Transverse colon (tissue), 3 donors: ENCODE measurements around the gene OS9.

ENCODE experiments used
- POLR2A ChIP-seq: fragments of 450-650 bp; IDR thresholded peaks from one replicate; pipeline ENCODE4 v1.6.1; 2016; ENCODE audit warnings: antibody characterized with exemption, mild to moderate bottlenecking, moderate library complexity
- TF ChIP-seq, protein P1 (sequence below), 5 experiments: fragments of 200-600 bp in 3 of 5; fragments of 450-650 bp in 2 of 5; sonication (generic) in 3 of 5; IDR thresholded peaks; 1 replicate in 2 of 5; 2 replicates in 3 of 5; pipeline ENCODE4 v1.5.1; 2016 to 2017; ENCODE audit warnings: antibody characterized with exemption in 5 of 5, inconsistent platforms in 3 of 5, mild to moderate bottlenecking in 2 of 5, moderate library complexity in 1 of 5

DNA sequence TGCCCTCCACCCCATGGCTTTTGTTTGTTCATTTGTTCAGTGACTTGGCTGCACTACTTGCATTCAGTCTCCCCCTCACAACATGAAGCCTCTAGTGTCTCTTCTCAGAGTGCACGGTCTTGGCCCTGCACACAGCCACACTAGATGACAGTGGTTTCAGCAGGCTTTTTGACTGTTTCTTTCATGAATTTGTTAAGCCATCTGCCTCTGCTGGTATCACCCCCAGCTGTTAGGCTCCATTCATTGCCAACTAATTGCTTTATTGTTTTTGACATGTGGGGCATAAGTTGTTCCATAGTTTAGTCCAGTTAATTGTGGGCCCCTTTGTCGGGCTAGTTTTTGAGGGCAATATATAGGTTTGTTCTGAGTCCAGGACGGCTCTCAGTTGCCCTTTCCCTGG, 18.8 kb downstream of the OS9 start:
- TF ChIP-seq, protein P1, sequence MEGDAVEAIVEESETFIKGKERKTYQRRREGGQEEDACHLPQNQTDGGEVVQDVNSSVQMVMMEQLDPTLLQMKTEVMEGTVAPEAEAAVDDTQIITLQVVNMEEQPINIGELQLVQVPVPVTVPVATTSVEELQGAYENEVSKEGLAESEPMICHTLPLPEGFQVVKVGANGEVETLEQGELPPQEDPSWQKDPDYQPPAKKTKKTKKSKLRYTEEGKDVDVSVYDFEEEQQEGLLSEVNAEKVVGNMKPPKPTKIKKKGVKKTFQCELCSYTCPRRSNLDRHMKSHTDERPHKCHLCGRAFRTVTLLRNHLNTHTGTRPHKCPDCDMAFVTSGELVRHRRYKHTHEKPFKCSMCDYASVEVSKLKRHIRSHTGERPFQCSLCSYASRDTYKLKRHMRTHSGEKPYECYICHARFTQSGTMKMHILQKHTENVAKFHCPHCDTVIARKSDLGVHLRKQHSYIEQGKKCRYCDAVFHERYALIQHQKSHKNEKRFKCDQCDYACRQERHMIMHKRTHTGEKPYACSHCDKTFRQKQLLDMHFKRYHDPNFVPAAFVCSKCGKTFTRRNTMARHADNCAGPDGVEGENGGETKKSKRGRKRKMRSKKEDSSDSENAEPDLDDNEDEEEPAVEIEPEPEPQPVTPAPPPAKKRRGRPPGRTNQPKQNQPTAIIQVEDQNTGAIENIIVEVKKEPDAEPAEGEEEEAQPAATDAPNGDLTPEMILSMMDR (IDR thresholded peaks at IDR 0.05) = no peak
- no peak for TF ChIP-seq POLR2A
